T-cell (primary cell): ENCODE measurements around the gene EGLN2. TPM values are rescaled to one million over a fixed set of nuclear protein-coding genes. Genes with fewer than 3 reads are reported as not detected.
A peak's percentile ranks its signal among the peaks of the same experiment; 100 is the strongest.

ENCODE experiments used
- ATAC-seq, 4 experiments: fragments of 200-7000 bp in 3 of 4; fragments of 150-1000 bp in 1 of 4; cut with Tn5 transposase; replicated peaks in 1 of 4; 1 replicate in 3 of 4; 2 replicates in 1 of 4; pipeline ENCODE4 v1.10.0; 2021; ENCODE audit warnings: moderate library complexity in 3 of 4, mild to moderate bottlenecking in 2 of 4, moderate number of reproducible peaks in 1 of 4
- CTCF ChIA-PET, 2 donors: fragments of 300-600 bp; sonication (Branson Sonifier 250); formaldehyde crosslinking; loops; one replicate each; lab custom pipeline; 2022; ENCODE audit warnings: antibody characterized with exemption in 2 of 2; lab: Charles Lee
- POLR2A ChIA-PET, 2 donors: fragments of 300-600 bp; sonication (Branson Sonifier 250); formaldehyde crosslinking; loops; one replicate each; lab custom pipeline; 2022; ENCODE audit warnings: antibody characterized with exemption in 2 of 2; lab: Charles Lee
- DNase-seq, 35 experiments: peaks; one replicate each; pipeline versions ENCODE4 v3.0.0 to v3.0.0-alpha.2; 2013 to 2023
- H3K27ac ChIP-seq: one replicate; pipeline ENCODE4 v1.5.1; 2013; ENCODE audit warnings: low read length
- H3K27me3 ChIP-seq, 2 experiments: replicated peaks in 1 of 2; 1 replicate in 1 of 2; 2 replicates in 1 of 2; pipeline versions ENCODE4 v1.6.1 to v1.7.0; 2013; ENCODE audit warnings: low read length in 1 of 2, mixed read lengths in 1 of 2; ENCODE audit not compliant: control insufficient read depth in 2 of 2, insufficient read depth in 2 of 2; ENCODE audit errors: extremely low read depth in 1 of 2
- H3K36me3 ChIP-seq, 2 donors: 1 replicate in 1 of 2; 2 replicates in 1 of 2; pipeline versions ENCODE4 v1.6.1 to v1.7.0; 2013; ENCODE audit warnings: low read length in 1 of 2; ENCODE audit not compliant: control insufficient read depth in 2 of 2, insufficient read depth in 1 of 2; ENCODE audit errors: extremely low read depth in 1 of 2
- H3K4me1 ChIP-seq, 2 experiments: 1 replicate in 1 of 2; 2 replicates in 1 of 2; pipeline versions ENCODE4 v1.6.1 to v1.7.0; 2013; ENCODE audit warnings: low read length in 2 of 2, mixed read lengths in 1 of 2; ENCODE audit not compliant: insufficient read depth in 2 of 2, control insufficient read depth in 1 of 2; ENCODE audit errors: extremely low read depth in 1 of 2
- H3K4me3 ChIP-seq, 2 donors: 1 replicate in 1 of 2; 2 replicates in 1 of 2; pipeline versions ENCODE4 v1.5.1 to v1.7.0; 2013; ENCODE audit warnings: mild to moderate bottlenecking in 2 of 2, low read length in 1 of 2, moderate library complexity in 1 of 2; ENCODE audit not compliant: control insufficient read depth in 1 of 2; ENCODE audit errors: extremely low read depth in 1 of 2
- H3K9me3 ChIP-seq: 2 replicates; pipeline ENCODE4 v1.7.0; 2013
- H3K27ac Mint-ChIP-seq, 2 donors: one replicate each; pipeline ENCODE4 v1.8.0; 2020 to 2021; ENCODE audit warnings: mild to moderate bottlenecking in 2 of 2, mixed read lengths in 2 of 2
- H3K27me3 Mint-ChIP-seq, 2 donors: one replicate each; pipeline ENCODE4 v1.8.0; 2021 to 2022; ENCODE audit warnings: mixed read lengths in 2 of 2
- H3K36me3 Mint-ChIP-seq: one replicate; pipeline ENCODE4 v1.8.0; 2021; ENCODE audit warnings: mixed read lengths
- H3K4me1 Mint-ChIP-seq, 3 donors: one replicate each; pipeline ENCODE4 v1.8.0; 2020 to 2022; ENCODE audit warnings: mixed read lengths in 3 of 3, mild to moderate bottlenecking in 1 of 3
- H3K4me3 Mint-ChIP-seq, 3 donors: one replicate each; pipeline ENCODE4 v1.8.0; 2020 to 2022; ENCODE audit warnings: mild to moderate bottlenecking in 3 of 3, mixed read lengths in 3 of 3, moderate library complexity in 3 of 3
- H3K9me3 Mint-ChIP-seq, 3 donors: one replicate each; pipeline ENCODE4 v1.8.0; 2020 to 2022; ENCODE audit warnings: mixed read lengths in 3 of 3
- WGBS: methylation state at CpG from one replicate; pipeline ENCODE4 v1.1.5; 2013; ENCODE audit warnings: missing lambda C conversion rate; ENCODE audit not compliant: insufficient coverage; 5-methylcytosine and 5-hydroxymethylcytosine counted together
- total RNA-seq, 35 experiments: library from RNA in 6 of 35; stranded (reverse) in 6 of 35; fragments of 120-200 nt in 1 of 35; gene quantifications; one replicate each; pipeline versions ENCODE4 v1.2.1 to v1.2.4 and lab custom pipeline; 2013 to 2026

Gene EGLN2
- 100 to 1,000 TPM; 150 to 234 (median 224) TPM for total RNA-seq
- 132 TPM for total RNA-seq (2013)
- total RNA-seq (lab: John Stamatoyannopoulos, UW), result 16.2 to 93.8 (median 53.4) reads per million in 29 experiments

DNA sequence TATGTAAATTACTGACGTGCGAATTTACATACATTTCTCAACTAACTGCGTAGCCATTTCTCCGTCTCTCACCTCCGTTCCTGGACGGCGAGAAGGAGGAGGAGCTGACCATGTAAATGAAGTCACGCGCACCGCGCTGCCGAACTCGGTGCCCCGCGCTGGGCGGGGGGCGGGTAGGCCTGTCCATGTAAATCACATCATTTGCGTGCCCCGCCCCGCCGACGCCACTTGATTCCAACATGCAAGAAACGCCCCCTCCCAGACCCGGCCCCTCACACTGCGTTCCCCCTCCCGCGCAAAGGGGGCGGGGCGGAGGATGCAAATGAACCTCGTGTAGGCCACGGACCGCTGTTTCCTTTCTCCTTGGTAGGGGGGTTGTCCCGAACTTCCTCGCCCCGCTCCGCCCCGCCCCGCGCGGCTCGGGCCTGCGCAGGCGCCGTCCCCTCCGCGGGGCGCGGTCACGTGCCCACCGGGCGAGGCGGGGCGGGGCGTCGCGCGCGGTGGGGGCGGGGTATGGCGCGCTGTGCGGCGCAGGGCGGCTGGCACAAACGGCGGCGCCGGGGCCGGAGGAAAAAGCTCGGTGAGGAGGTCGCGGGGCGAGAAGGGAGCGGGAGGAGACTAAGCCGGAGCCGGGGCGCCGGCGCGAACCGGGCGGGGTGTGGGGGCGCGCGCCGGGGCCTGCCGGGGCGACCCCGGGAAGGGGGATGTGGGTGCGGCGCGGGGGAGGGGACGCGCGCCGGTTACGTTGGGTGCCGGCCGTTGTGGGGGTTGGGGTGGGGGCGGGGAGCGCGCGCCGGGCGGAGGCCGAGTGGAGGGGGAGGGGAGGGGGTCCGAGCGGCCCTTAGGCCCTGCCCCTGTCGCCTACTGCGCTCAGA, at the start of gene EGLN2:
Gene EGLN2, plus strand, starts transcription at position 509 of the 875 bp plus-strand sequence. CDS start 1,382 bp downstream, outside the sequence.
- peak within 1 kb of the TSS; percentile 90 to 91 for H3K4me3 ChIP-seq
- Mint-ChIP-seq H3K36me3 (peaks cover 17% of the 10 kb centered on the region), H3K27ac (peak within 1 kb of the TSS; percentile 98 to 99)

DNA sequence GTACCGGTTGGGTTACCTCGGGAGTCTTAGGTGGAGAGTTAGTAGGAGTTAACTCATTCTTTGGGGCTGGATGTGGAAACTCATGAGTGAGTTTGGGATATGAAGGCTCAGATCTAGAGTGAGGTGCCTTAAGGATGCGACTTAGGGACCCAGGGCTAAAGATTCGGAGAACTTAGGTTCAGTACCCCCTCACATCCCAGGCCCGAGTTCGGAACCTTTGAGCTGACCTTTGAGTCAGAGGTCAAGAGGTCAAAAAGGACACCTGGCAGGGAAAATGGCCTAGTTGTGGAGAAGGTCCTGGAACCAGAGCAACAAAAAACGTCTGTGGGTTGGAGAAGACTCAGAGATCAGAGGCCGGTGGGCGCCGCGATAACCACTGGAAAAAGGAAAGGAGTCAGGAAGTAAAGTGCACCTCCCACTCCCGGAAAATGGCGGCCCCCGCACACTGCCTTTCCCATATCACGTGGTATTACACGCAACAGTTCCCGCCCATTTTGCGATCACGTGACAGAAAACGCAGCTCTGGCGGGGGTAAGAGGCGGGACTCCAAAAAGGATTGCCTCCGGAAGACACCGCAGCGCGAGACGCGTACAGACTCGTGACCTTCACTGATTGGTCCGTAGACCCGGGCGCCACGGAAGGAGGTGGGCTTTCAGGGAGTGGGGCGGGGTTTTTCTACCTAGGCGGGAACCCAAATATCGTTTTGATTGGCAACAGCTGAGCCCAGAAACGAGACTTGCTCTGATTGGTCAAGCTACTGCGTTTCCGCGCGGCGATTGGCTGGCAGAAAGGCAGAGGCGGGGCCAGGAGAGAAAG, 48.7 kb upstream of the EGLN2 start, which contains the start of gene ACTMAP:
Gene ACTMAP, minus strand, starts transcription at position 420 of the 816 bp plus-strand sequence. CDS start 674 bp downstream, outside the sequence.
- 0% methylated on average over 34 of the region's 43 CpGs for WGBS
- Mint-ChIP-seq H3K9me3 (no peaks in the 10 kb centered on the region), H3K27ac (peak within 1 kb of the TSS; percentile 98 to 99), H3K4me3 (peak within 1 kb of the TSS; percentile 91 to 100 (median 97)), H3K27me3 (no peaks in the 10 kb centered on the region), H3K36me3 (peaks cover 12% of the 10 kb centered on the region), H3K4me1 (peaks cover 35 to 46% (median 43%) of the 10 kb centered on the region in 3 donors)
- POLR2A ChIA-PET, result interaction anchor here in 1 of 2 donors (0.7 to 1.2 kb wide), 5 partner anchors 28 to 781 kb away, joined by 3 to 13 read pairs (median 5); partner anchors contain the start of genes COQ8B, EGLN2, ITPKC and RAB4B
- peaks cover 0 to under 1% of the 10 kb centered on the region in 2 donors for H3K36me3 ChIP-seq
- H3K27ac ChIP-seq, result peak within 1 kb of the TSS; percentile 83
- peak; percentile 89 to 91 (median 89) for ATAC-seq
- H3K4me1 ChIP-seq, result peaks cover 8 to 53% of the 10 kb centered on the region in 2 experiments
- H3K9me3 ChIP-seq, result no peaks in the 10 kb centered on the region
- DNase-seq, result peak; percentile 98 to 100 (median 99)
- no peaks in the 10 kb centered on the region for H3K27me3 ChIP-seq
- H3K4me3 ChIP-seq, result peak within 1 kb of the TSS; percentile 91 to 92
- CTCF ChIA-PET, result interaction anchor here in 1 of 2 donors (0.8 to 1.5 kb wide), 5 partner anchors 28 to 69 kb away, joined by 3 to 19 read pairs (median 8); partner anchors contain the start of genes EGLN2 and RAB4B

More for the DNA sequence above, at the start of gene EGLN2:
- DNase-seq (peak; percentile 100), ATAC-seq (peak; percentile 83 to 88 (median 84))
- ChIA-PET POLR2A (interaction anchor here (0.7 to 1.4 kb wide), 4 partner anchors 21 to 948 kb away, joined by 3 to 23 read pairs (median 4); partner anchors contain the start of genes ACTMAP (in 1 of the 2), RAB4B (in 1 of the 2) and SNRPA (in 1 of the 2)), CTCF (interaction anchor here in 1 of 2 donors (0.6 to 2.3 kb wide), 7 partner anchors 8 to 136 kb away, joined by 3 to 30 read pairs (median 8); partner anchors contain the start of genes ACTMAP, NUMBL, RAB4B and SNRPA)
- Histone ChIP-seq H3K4me1 (peaks cover 33 to 54% of the 10 kb centered on the region in 2 experiments), H3K9me3 (no peaks in the 10 kb centered on the region), H3K36me3 (peaks cover 11 to 31% of the 10 kb centered on the region in 2 donors), H3K27me3 (no peaks in the 10 kb centered on the region), H3K27ac (peak within 1 kb of the TSS; percentile 99)
- H3K9me3 Mint-ChIP-seq, result no peaks in the 10 kb centered on the region
- peaks cover 51 to 57% (median 55%) of the 10 kb centered on the region in 3 donors for H3K4me1 Mint-ChIP-seq
- under 1% methylated on average over 70 of the region's 110 CpGs for WGBS
- peak within 1 kb of the TSS; percentile 92 to 94 (median 93) for H3K4me3 Mint-ChIP-seq
- H3K27me3 Mint-ChIP-seq, result no peaks in the 10 kb centered on the region

DNA sequence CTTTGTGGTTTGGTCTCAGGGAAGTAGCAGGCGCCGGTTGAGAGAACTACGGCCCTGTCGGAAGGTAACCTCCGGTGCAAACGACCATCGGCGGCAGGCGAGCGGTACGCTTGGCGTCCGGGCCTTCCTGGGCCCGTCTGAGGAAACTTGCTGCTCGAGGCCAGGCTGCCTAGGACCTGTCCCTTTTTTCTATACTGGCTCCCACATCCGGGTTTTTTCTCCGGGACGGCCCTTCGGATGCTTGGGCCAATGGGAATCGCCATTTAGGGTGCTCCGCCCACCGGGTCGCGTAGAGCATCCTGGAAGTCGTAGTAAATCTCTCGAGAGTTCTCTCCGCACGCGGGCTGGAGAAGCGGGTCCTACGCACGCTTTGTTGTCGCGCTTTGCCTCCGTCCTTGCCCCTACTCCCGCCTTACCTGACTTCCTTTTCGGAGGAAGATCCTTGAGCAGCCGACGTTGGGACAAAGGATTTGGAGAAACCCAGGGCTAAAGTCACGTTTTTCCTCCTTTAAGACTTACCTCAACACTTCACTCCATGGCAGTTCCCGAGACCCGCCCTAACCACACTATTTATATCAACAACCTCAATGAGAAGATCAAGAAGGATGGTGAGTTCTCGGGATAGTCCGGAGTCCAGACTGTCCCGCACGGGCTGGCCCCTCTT, 48.0 kb upstream of the EGLN2 start, which contains the start of gene SNRPA:
Gene SNRPA, plus strand, starts transcription at position 330 of the 664 bp plus-strand sequence. Its CDS starts 206 bp downstream, at position 536.
- peak within 1 kb of the TSS; percentile 98 to 99 for H3K27ac Mint-ChIP-seq
- ATAC-seq (peak; percentile 75 to 77 (median 75)), DNase-seq (peak in 33 of 35 experiments; percentile 88 to 98 (median 94))
- peak within 1 kb of the TSS; percentile 83 for H3K27ac ChIP-seq
- peaks cover 4 to 5% of the 10 kb centered on the region in 2 donors for H3K36me3 ChIP-seq
- H3K36me3 Mint-ChIP-seq, result peaks cover 17% of the 10 kb centered on the region
- ChIA-PET POLR2A (interaction anchor here in 1 of 2 donors (0.9 to 1.2 kb wide), 4 partner anchors 27 to 512 kb away, joined by 4 to 13 read pairs (median 6); partner anchors contain the start of genes COQ8B, EGLN2, ITPKC and RAB4B), CTCF (interaction anchor here in 1 of 2 donors (0.8 to 1.5 kb wide), 5 partner anchors 27 to 68 kb away, joined by 3 to 19 read pairs (median 8); partner anchors contain the start of genes EGLN2 and RAB4B)
- H3K27me3 Mint-ChIP-seq, result no peaks in the 10 kb centered on the region
- no peaks in the 10 kb centered on the region for H3K9me3 ChIP-seq
- H3K9me3 Mint-ChIP-seq, result no peaks in the 10 kb centered on the region
- H3K4me1 ChIP-seq, result peaks cover 15 to 60% of the 10 kb centered on the region in 2 experiments
- H3K4me1 Mint-ChIP-seq, result peaks cover 41 to 54% (median 51%) of the 10 kb centered on the region in 3 donors
- under 1% methylated on average over 44 of the region's 46 CpGs for WGBS
- H3K4me3 ChIP-seq, result peak within 1 kb of the TSS; percentile 91 to 92
- H3K4me3 Mint-ChIP-seq, result peak within 1 kb of the TSS; percentile 91 to 100 (median 97)
- no peaks in the 10 kb centered on the region for H3K27me3 ChIP-seq

- H3K27me3 Mint-ChIP-seq, result no peaks in the 10 kb centered on the region
- ATAC-seq, result no peak
These were observed 46.7 kb upstream of the EGLN2 start for GRCh38 chr19:40752257-40752781.

More at GRCh38 chr19:40752257-40752781, 46.7 kb upstream of the EGLN2 start:
- Histone ChIP-seq H3K4me3 (peak overlapping the region; percentile 91 to 92), H3K4me1 (peaks cover 17 to 73% of the 10 kb centered on the region in 2 experiments), H3K27me3 (no peaks in the 10 kb centered on the region), H3K36me3 (peaks cover 5 to 17% of the 10 kb centered on the region in 2 donors), H3K9me3 (no peaks in the 10 kb centered on the region), H3K27ac (peak overlapping the region; percentile 81)
- Mint-ChIP-seq H3K9me3 (no peaks in the 10 kb centered on the region), H3K4me3 (peak overlapping the region; percentile 91 to 100 (median 97)), H3K27ac (peak overlapping the region; percentile 98 to 99), H3K4me1 (peaks cover 55 to 63% (median 63%) of the 10 kb centered on the region in 3 donors), H3K36me3 (peaks cover 26% of the 10 kb centered on the region)
- DNase-seq, result no peak
- ChIA-PET CTCF (interaction anchor here (0.6 to 1.0 kb wide), 3 partner anchors 25 to 606 kb away, joined by 3 to 5 read pairs (median 5); no protein-coding TSS in a partner anchor), POLR2A (interaction anchor here (0.6 to 1.5 kb wide), 5 partner anchors 25 to 896 kb away, joined by 4 to 17 read pairs (median 5); partner anchors contain the start of genes COQ8B (in 1 of the 2), ITPKC (in 1 of the 2) and RAB4B (in 1 of the 2))
- 27% methylated on average over 8 of the region's 12 CpGs for WGBS
